H9 (cell line): ENCODE measurements around the gene DTNB. TPM values are rescaled to one million over a fixed set of nuclear protein-coding genes. Genes with fewer than 3 reads are reported as not detected.
A peak's percentile ranks its signal among the peaks of the same experiment; 100 is the strongest.

Experiments used
- DNase-seq: peaks from one replicate; pipeline ENCODE4 v3.0.0-alpha.2; 2017
- H2AFZ ChIP-seq: one replicate; pipeline ENCODE4 v1.6.1; 2013; ENCODE audit warnings: mild to moderate bottlenecking, low read length, control low read depth, moderate library complexity
- H2AK5ac ChIP-seq: 2 replicates; pipeline ENCODE4 v1.6.1; 2013; ENCODE audit warnings: low read length, control low read depth, mixed read lengths; ENCODE audit not compliant: insufficient read length
- H2BK120ac ChIP-seq: one replicate; pipeline ENCODE4 v1.6.1; 2013; ENCODE audit warnings: low read depth, mild to moderate bottlenecking, low read length, control low read depth, inconsistent platforms; ENCODE audit not compliant: poor library complexity, severe bottlenecking
- H2BK12ac ChIP-seq: 2 replicates; pipeline ENCODE4 v1.6.1; 2013; ENCODE audit warnings: low read length, control low read depth, mixed read lengths, low read depth; ENCODE audit not compliant: insufficient read length
- H2BK15ac ChIP-seq: 2 replicates; pipeline ENCODE4 v1.6.1; 2013; ENCODE audit warnings: low read depth, low read length, control low read depth
- H2BK20ac ChIP-seq: one replicate; pipeline ENCODE4 v1.6.1; 2013; ENCODE audit warnings: low read depth, mild to moderate bottlenecking, low read length, control low read depth, inconsistent platforms; ENCODE audit not compliant: poor library complexity, severe bottlenecking
- H2BK5ac ChIP-seq: 2 replicates; pipeline ENCODE4 v1.6.1; 2013; ENCODE audit warnings: low read length, control low read depth, mixed read lengths; ENCODE audit not compliant: insufficient read length
- H3K14ac ChIP-seq: 2 replicates; pipeline ENCODE4 v1.6.1; 2013; ENCODE audit warnings: low read length, control low read depth; ENCODE audit not compliant: insufficient read depth
- H3K18ac ChIP-seq: 2 replicates; pipeline ENCODE4 v1.6.1; 2013; ENCODE audit warnings: low read depth, mild to moderate bottlenecking, mixed read lengths, low read length, control low read depth; ENCODE audit not compliant: insufficient read length
- H3K23ac ChIP-seq: 2 replicates; pipeline ENCODE4 v1.6.1; 2013; ENCODE audit warnings: low read length, control low read depth, mixed read lengths, low read depth; ENCODE audit not compliant: insufficient read length
- H3K23me2 ChIP-seq: 2 replicates; pipeline ENCODE4 v1.6.1; 2013; ENCODE audit warnings: low read depth, mild to moderate bottlenecking, mixed read lengths, low read length, control low read depth; ENCODE audit not compliant: insufficient read length, poor library complexity, severe bottlenecking
- H3K27ac ChIP-seq: 2 replicates; pipeline ENCODE4 v1.5.1; 2013; ENCODE audit warnings: low read length, control low read depth, mixed read lengths, low read depth; ENCODE audit not compliant: insufficient read length
- H3K27me3 ChIP-seq: 2 replicates; pipeline ENCODE4 v1.6.1; 2013; ENCODE audit warnings: low read length, control low read depth, inconsistent platforms; ENCODE audit not compliant: insufficient read depth
- H3K4ac ChIP-seq: 2 replicates; pipeline ENCODE4 v1.6.1; 2013; ENCODE audit warnings: low read depth, mild to moderate bottlenecking, control low read depth, inconsistent platforms, low read length, moderate library complexity
- H3K4me1 ChIP-seq: 2 replicates; pipeline ENCODE4 v1.6.1; 2013; ENCODE audit warnings: low read length, control low read depth, inconsistent platforms; ENCODE audit not compliant: insufficient read depth
- H3K4me2 ChIP-seq: 2 replicates; pipeline ENCODE4 v1.6.1; 2013; ENCODE audit warnings: low read length, control low read depth, mixed read lengths; ENCODE audit not compliant: insufficient read length, insufficient read depth
- H3K56ac ChIP-seq: 2 replicates; pipeline ENCODE4 v1.6.1; 2013; ENCODE audit warnings: low read depth, mild to moderate bottlenecking, mixed read lengths, low read length, control low read depth; ENCODE audit not compliant: insufficient read length
- H3K79me1 ChIP-seq: 2 replicates; pipeline ENCODE4 v1.6.1; 2013; ENCODE audit warnings: low read depth, mild to moderate bottlenecking, moderate library complexity, low read length, control low read depth, inconsistent platforms; ENCODE audit not compliant: insufficient read depth, poor library complexity, severe bottlenecking
- H3K79me2 ChIP-seq: 2 replicates; pipeline ENCODE4 v1.6.1; 2013; ENCODE audit warnings: low read length, control low read depth, inconsistent platforms; ENCODE audit not compliant: insufficient read depth
- H3K9ac ChIP-seq: 2 replicates; pipeline ENCODE4 v1.6.1; 2013; ENCODE audit warnings: low read length, control low read depth, mixed read lengths; ENCODE audit not compliant: insufficient read length; ENCODE audit errors: extremely low read depth
- H3K9me3 ChIP-seq: one replicate; pipeline ENCODE4 v1.6.1; 2013; ENCODE audit warnings: low read depth, low read length, inconsistent platforms; ENCODE audit not compliant: control insufficient read depth
- H3T11ph ChIP-seq: one replicate; pipeline ENCODE4 v1.6.1; 2013; ENCODE audit warnings: mild to moderate bottlenecking, low read length, control low read depth, inconsistent platforms
- H4K20me1 ChIP-seq: one replicate; pipeline ENCODE4 v1.6.1; 2013; ENCODE audit not compliant: control insufficient read depth, insufficient read length, insufficient read depth
- H4K5ac ChIP-seq: 2 replicates; pipeline ENCODE4 v1.6.1; 2013; ENCODE audit warnings: low read depth, mild to moderate bottlenecking, mixed read lengths, low read length, control low read depth; ENCODE audit not compliant: insufficient read length
- H4K8ac ChIP-seq: replicated peaks from 2 replicates; pipeline ENCODE4 v1.6.1; 2013; ENCODE audit warnings: low read length, control low read depth, mixed read lengths, low read depth; ENCODE audit not compliant: insufficient read length
- H4K91ac ChIP-seq: 2 replicates; pipeline ENCODE4 v1.6.1; 2013; ENCODE audit warnings: low read depth, mild to moderate bottlenecking, moderate library complexity, mixed read lengths, low read length, control low read depth; ENCODE audit not compliant: insufficient read length
- H3K27ac Mint-ChIP-seq, 3 experiments: 2 replicates in 2 of 3; 3 replicates in 1 of 3; pipeline ENCODE4 v1.8.0; 2020 to 2021; ENCODE audit warnings: mixed read lengths in 3 of 3, mild to moderate bottlenecking in 1 of 3, moderate library complexity in 1 of 3
- H3K27me3 Mint-ChIP-seq: 2 replicates; pipeline ENCODE4 v1.8.0; 2021; ENCODE audit warnings: low read depth, mild to moderate bottlenecking, moderate library complexity, mixed read lengths
- H3K36me3 Mint-ChIP-seq, 3 experiments: 2 replicates in 2 of 3; 3 replicates in 1 of 3; pipeline ENCODE4 v1.8.0; 2020 to 2021; ENCODE audit warnings: low read depth in 3 of 3, mixed read lengths in 3 of 3; ENCODE audit not compliant: insufficient read depth in 1 of 3
- H3K4me1 Mint-ChIP-seq, 2 experiments: 2 replicates each; pipeline ENCODE4 v1.8.0; 2020; ENCODE audit warnings: mixed read lengths in 2 of 2
- H3K4me3 Mint-ChIP-seq, 2 experiments: 2 replicates in 1 of 2; 3 replicates in 1 of 2; pipeline ENCODE4 v1.8.0; 2020 to 2021; ENCODE audit warnings: mild to moderate bottlenecking in 2 of 2, mixed read lengths in 2 of 2, moderate library complexity in 1 of 2
- H3K9me3 Mint-ChIP-seq, 2 experiments: 2 replicates in 1 of 2; 3 replicates in 1 of 2; pipeline ENCODE4 v1.8.0; 2020; ENCODE audit warnings: mild to moderate bottlenecking in 2 of 2, mixed read lengths in 2 of 2, moderate library complexity in 1 of 2
- WGBS: extraction: QIAGEN DNeasy Blood & Tissue Kit; methylation state at CpG from one replicate; pipeline ENCODE4 v1.1.7; 2013; ENCODE audit warnings: missing lambda C conversion rate, low lambda C conversion rate, mixed read lengths; ENCODE audit not compliant: insufficient read length; ENCODE audit errors: extremely low coverage; 5-methylcytosine and 5-hydroxymethylcytosine counted together
- microRNA-seq: library from miRNA; unstranded; fragments of <30 nt; microRNA quantifications from one replicate; pipeline ENCODE4, GENCODE V29; 2020; ENCODE audit warnings: borderline microRNAs expressed
- total RNA-seq: library from RNA; stranded (reverse); gene quantifications from 2 replicates; pipeline ENCODE4 v1.2.1, GENCODE V29; 2021
- TF ChIP-seq, protein P1 (sequence below): fragments of 200-600 bp; sonication (generic); conservative IDR thresholded peaks from 3 replicates; pipeline ENCODE4 v1.8.0; 2021; ENCODE audit warnings: antibody characterized with exemption, mild to moderate bottlenecking

Gene DTNB
- total RNA-seq, 1 experiment from 2014 or later = 26.7 TPM

DNA sequence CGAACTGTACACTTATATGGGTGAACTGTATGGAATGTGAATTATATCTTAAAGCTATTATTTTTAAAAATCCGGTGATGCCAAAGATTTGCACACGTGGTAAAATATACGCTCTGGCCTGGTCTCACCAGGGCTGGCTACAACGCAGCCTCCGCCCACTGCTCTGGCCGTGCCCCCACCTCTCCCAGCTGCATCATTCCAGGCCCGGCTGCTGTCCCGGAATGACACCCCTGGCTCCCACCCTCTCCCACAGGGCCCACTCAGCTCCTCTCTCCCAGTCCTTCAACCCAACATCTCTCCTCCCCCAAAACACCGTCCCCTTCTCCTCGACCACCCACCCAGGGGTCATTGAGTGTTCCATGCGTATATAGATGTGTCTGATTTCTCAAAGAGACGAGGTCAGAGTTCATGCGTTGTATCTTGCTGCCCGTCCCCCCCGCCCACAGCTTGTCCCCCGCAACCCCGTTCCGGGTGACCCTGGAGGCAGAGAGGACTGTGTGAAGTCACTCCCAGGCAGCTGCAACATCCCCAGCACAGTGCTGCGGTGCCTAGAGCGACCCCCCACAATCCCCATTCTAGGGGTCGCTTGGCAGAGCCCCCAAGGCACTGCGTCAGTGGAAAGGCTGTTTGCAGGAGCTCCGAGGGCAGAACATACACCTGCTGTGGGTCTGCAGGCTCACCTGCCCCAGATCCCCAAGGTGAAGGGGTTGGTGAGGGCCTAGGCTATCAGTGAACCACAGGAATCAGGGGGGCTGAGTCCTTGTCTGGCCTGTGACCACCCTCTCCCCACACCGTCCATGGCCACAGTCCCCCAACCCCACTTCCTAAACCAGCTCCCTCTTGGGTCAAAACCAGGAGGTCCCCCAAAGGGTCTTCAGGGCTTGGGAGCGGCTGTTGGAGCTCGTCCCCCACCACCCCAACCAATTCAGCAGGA, 345.0 kb downstream of the DTNB start:
- Mint-ChIP-seq H3K9me3 (peaks cover 13% of the 10 kb centered on the region in 2 experiments; a peak in 4 of 5 replicates), H3K4me1 (peaks cover 21 to 32% of the 10 kb centered on the region in 2 experiments), H3K4me3 (no peak overlapping the region), H3K27me3 (peaks cover 3% of the 10 kb centered on the region), H3K36me3 (peaks cover 8 to 24% (median 17%) of the 10 kb centered on the region in 3 experiments; a peak in 6 of 7 replicates), H3K27ac (no peak overlapping the region; a peak in 1 of 7 replicates)
- Histone ChIP-seq H2BK20ac (no peak overlapping the region), H2BK15ac (no peak overlapping the region), H3K4me1 (no peaks in the 10 kb centered on the region), H3K23me2 (no peaks in the 10 kb centered on the region), H3K4ac (no peak overlapping the region), H2BK120ac (no peak overlapping the region), H4K20me1 (no peaks in the 10 kb centered on the region), H3K23ac (no peak overlapping the region), H2AK5ac (no peak overlapping the region), H3K9me3 (no peaks in the 10 kb centered on the region), H3K9ac (no peak overlapping the region), H2BK5ac (no peak overlapping the region), H3K56ac (no peak overlapping the region), H4K8ac (no peak overlapping the region), H3K18ac (no peak overlapping the region), H3T11ph (no peak overlapping the region), H3K4me2 (no peak overlapping the region), H2AFZ (no peak overlapping the region), H3K14ac (no peak overlapping the region), H4K5ac (no peak overlapping the region), H3K79me2 (no peaks in the 10 kb centered on the region; the same call in 1 of the 2 replicates), H3K79me1 (no peaks in the 10 kb centered on the region), H4K91ac (no peak overlapping the region), H3K27me3 (no peaks in the 10 kb centered on the region), H2BK12ac (no peak overlapping the region), H3K27ac (no peak overlapping the region)
- DNase-seq = no peak
- WGBS = no CpG with 5 or more reads among the region's 27 CpGs
- TF ChIP-seq, protein P1, sequence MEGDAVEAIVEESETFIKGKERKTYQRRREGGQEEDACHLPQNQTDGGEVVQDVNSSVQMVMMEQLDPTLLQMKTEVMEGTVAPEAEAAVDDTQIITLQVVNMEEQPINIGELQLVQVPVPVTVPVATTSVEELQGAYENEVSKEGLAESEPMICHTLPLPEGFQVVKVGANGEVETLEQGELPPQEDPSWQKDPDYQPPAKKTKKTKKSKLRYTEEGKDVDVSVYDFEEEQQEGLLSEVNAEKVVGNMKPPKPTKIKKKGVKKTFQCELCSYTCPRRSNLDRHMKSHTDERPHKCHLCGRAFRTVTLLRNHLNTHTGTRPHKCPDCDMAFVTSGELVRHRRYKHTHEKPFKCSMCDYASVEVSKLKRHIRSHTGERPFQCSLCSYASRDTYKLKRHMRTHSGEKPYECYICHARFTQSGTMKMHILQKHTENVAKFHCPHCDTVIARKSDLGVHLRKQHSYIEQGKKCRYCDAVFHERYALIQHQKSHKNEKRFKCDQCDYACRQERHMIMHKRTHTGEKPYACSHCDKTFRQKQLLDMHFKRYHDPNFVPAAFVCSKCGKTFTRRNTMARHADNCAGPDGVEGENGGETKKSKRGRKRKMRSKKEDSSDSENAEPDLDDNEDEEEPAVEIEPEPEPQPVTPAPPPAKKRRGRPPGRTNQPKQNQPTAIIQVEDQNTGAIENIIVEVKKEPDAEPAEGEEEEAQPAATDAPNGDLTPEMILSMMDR = no peak

Small RNA genes lying within 50 kb of the gene (microRNA-seq; reads per million reads assigned to microRNA genes)
- 33.1 reads per million, percentile 62 among the genes with 10 or more reads in this experiment for gene MIR1301

Other genes starting within 250 kb of the DTNB start
- gene ASXL2, start 204.9 kb upstream of the DTNB start, total RNA-seq = 32.7 and 35.4 TPM in 2 replicates